Body of pancreas (tissue), 4 donors: Measurements from ENCODE around the gene RSPH1. TPM values are rescaled to one million over a fixed set of nuclear protein-coding genes. Genes with fewer than 3 reads are reported as not detected.

ENCODE experiments used
- ATAC-seq: fragments of 150-250 bp; one replicate; pipeline ENCODE4 v1.9.1; 2016
- DNase-seq, 4 donors: peaks; one replicate each; pipeline ENCODE4 v3.0.0-alpha.2; 2019
- H3K27ac ChIP-seq, 4 donors: fragments of 200-600 bp; sonication (generic); 1 replicate in 3 of 4; 2 replicates in 1 of 4; pipeline versions ENCODE4 v1.5.1 to v1.6.1; 2016 to 2019; ENCODE audit warnings: mild to moderate bottlenecking in 1 of 4, mixed read lengths in 1 of 4, moderate library complexity in 1 of 4
- H3K27me3 ChIP-seq, 2 donors: fragments of 200-600 bp; sonication (generic); one replicate each; pipeline ENCODE4 v1.6.0; 2016; ENCODE audit warnings: mild to moderate bottlenecking in 1 of 2
- H3K36me3 ChIP-seq, 2 donors: fragments of 200-600 bp; sonication (generic); replicated peaks in 1 of 2; 2 replicates each; pipeline ENCODE4 v1.5.1; 2016; ENCODE audit warnings: low read depth in 2 of 2; ENCODE audit not compliant: insufficient read depth in 1 of 2
- H3K4me1 ChIP-seq: fragments of 200-600 bp; sonication (generic); one replicate; pipeline ENCODE4 v1.6.0; 2016
- H3K4me3 ChIP-seq, 2 donors: fragments of 200-600 bp; sonication (generic); 1 replicate in 1 of 2; 2 replicates in 1 of 2; pipeline ENCODE4 v1.5.1; 2016 to 2019
- H3K9me3 ChIP-seq, 3 donors: fragments of 200-600 bp; sonication (generic); 1 replicate in 2 of 3; 2 replicates in 1 of 3; pipeline ENCODE4 v1.5.1; 2016
- CTCF ChIP-seq, 7 experiments: fragments of 450-650 bp in 4 of 7; fragments of 200-600 bp in 3 of 7; sonication (generic) in 3 of 7; IDR thresholded peaks; one replicate each; pipeline ENCODE4 v1.5.1; 2016 to 2019; ENCODE audit warnings: antibody characterized with exemption in 7 of 7
- POLR2A ChIP-seq, 3 donors: fragments of 450-650 bp; IDR thresholded peaks; one replicate each; pipeline ENCODE4 v1.6.1; 2016; ENCODE audit warnings: antibody characterized with exemption in 3 of 3, mild to moderate bottlenecking in 2 of 3
- WGBS, 2 donors: methylation state at CpG; one replicate each; pipeline ENCODE4 v1.1.5; 2017; 5-methylcytosine and 5-hydroxymethylcytosine counted together
- intact Hi-C: fragments of 100-400 bp; cut with DNase I; formaldehyde crosslinking; loops from one replicate; pipeline ENCODE4 v1.15.1; 2023
- total RNA-seq, 2 donors: library from RNA; depleted of rRNA; stranded (reverse); fragments of >200 nt; gene quantifications; one replicate each; pipeline ENCODE4 v1.1.0, GENCODE V29; 2016

RSPH1 gene
- total RNA-seq, 2 donors from 2014 or later: 1.6 to 2.3 TPM

- 84 to 85% methylated on average over 10 of the region's 10 CpGs for WGBS, 2 donors
Measured at GRCh38 chr21:42480736-42481135, 15.3 kb downstream of the RSPH1 start.

GRCh38 chr21:42479582-42479981 lies 16.4 kb downstream of the RSPH1 start:
- no peaks in the 10 kb centered on the region for H3K9me3 ChIP-seq
- DNase-seq: no peak
- H3K27me3 ChIP-seq: no peaks in the 10 kb centered on the region
- peaks cover 17% of the 10 kb centered on the region for H3K4me1 ChIP-seq
- ATAC-seq: no peak
- intact Hi-C loops: no loop called here
- 76 to 82% methylated on average over 5 of the region's 5 CpGs for WGBS, 2 donors
- H3K36me3 ChIP-seq: no peaks in the 10 kb centered on the region
- no peak overlapping the region for H3K27ac ChIP-seq
- H3K4me3 ChIP-seq: no peak overlapping the region
- no peak for TF ChIP-seq POLR2A (IDR thresholded peaks at IDR 0.05)
- TF ChIP-seq CTCF (IDR thresholded peaks at IDR 0.05): no peak

More at GRCh38 chr21:42480736-42481135, 15.3 kb downstream of the RSPH1 start:
- no peaks in the 10 kb centered on the region for H3K27me3 ChIP-seq
- TF ChIP-seq POLR2A (IDR thresholded peaks at IDR 0.05) (no peak), CTCF (IDR thresholded peaks at IDR 0.05) (no peak)
- H3K4me3 ChIP-seq: no peak overlapping the region
- DNase-seq: no peak
- peaks cover 17% of the 10 kb centered on the region for H3K4me1 ChIP-seq
- intact Hi-C loops: no loop called here
- no peaks in the 10 kb centered on the region for H3K9me3 ChIP-seq
- H3K36me3 ChIP-seq: no peaks in the 10 kb centered on the region
- no peak overlapping the region for H3K27ac ChIP-seq
- no peak for ATAC-seq

GRCh38 chr21:42478504-42478903 lies 17.5 kb downstream of the RSPH1 start:
- H3K9me3 ChIP-seq: no peaks in the 10 kb centered on the region
- WGBS, 2 donors: 41 to 43% methylated on average over 7 of the region's 7 CpGs

GRCh38 chr21:42476388-42477331 lies 19.4 kb downstream of the RSPH1 start:
- Histone ChIP-seq H3K27ac (no peak overlapping the region), H3K4me1 (peaks cover 21% of the 10 kb centered on the region), H3K36me3 (no peaks in the 10 kb centered on the region), H3K27me3 (no peaks in the 10 kb centered on the region), H3K4me3 (no peak overlapping the region), H3K9me3 (no peaks in the 10 kb centered on the region)
- ATAC-seq: no peak
- no peak for TF ChIP-seq POLR2A (IDR thresholded peaks at IDR 0.05)
- TF ChIP-seq CTCF (IDR thresholded peaks at IDR 0.05): no peak
- WGBS, 2 donors: 89 to 90% methylated on average over 16 to 21 of the region's 25 CpGs
- intact Hi-C loops: no loop called here
- DNase-seq: no peak

More at GRCh38 chr21:42478504-42478903, 17.5 kb downstream of the RSPH1 start:
- no peak for ATAC-seq
- Histone ChIP-seq H3K4me1 (peaks cover 28% of the 10 kb centered on the region), H3K27ac (peak overlapping the region in 2 of 4 donors; percentile 30 to 48), H3K4me3 (no peak overlapping the region), H3K27me3 (no peaks in the 10 kb centered on the region), H3K36me3 (no peaks in the 10 kb centered on the region)
- TF ChIP-seq CTCF (IDR thresholded peaks at IDR 0.05) (no peak), POLR2A (IDR thresholded peaks at IDR 0.05) (no peak)
- intact Hi-C loops: no loop called here
- DNase-seq: no peak
